SU-DHL-6 (cell line): ENCODE data around the gene HMGCLL1.

Experiments used
- H2AFZ ChIP-seq: fragments of 200-600 bp; sonication (generic); 2 replicates; pipeline ENCODE4 v1.6.1; 2014; ENCODE audit warnings: low read depth, mild to moderate bottlenecking, moderate library complexity, mixed read lengths, antibody characterized with exemption, low read length; ENCODE audit not compliant: severe bottlenecking
- H3F3A ChIP-seq: fragments of 200-600 bp; shearing (Covaris generic); 2 replicates; pipeline ENCODE4 v1.6.0; 2016; ENCODE audit warnings: antibody characterized with exemption, mild to moderate bottlenecking; ENCODE audit not compliant: insufficient read depth
- H3K27ac ChIP-seq: fragments of 200-600 bp; sonication (generic); 2 replicates; pipeline ENCODE4 v1.5.1; 2016; ENCODE audit warnings: low read depth, mild to moderate bottlenecking, low read length, moderate library complexity, mixed read lengths
- H3K27me3 ChIP-seq: fragments of 200-600 bp; sonication (generic), shearing (Covaris generic); 2 replicates; pipeline ENCODE4 v1.6.0; 2014; ENCODE audit warnings: mild to moderate bottlenecking, low read length
- H3K36me3 ChIP-seq: fragments of 200-600 bp; sonication (generic); 2 replicates; pipeline ENCODE4 v1.6.1; 2014; ENCODE audit warnings: mild to moderate bottlenecking, low read length, mixed read lengths
- H3K4me2 ChIP-seq: fragments of 300-600, 200-600 bp; shearing (Covaris generic), sonication (generic); 2 replicates; pipeline ENCODE4 v1.6.0; 2014; ENCODE audit warnings: low read length, low read depth, mild to moderate bottlenecking; ENCODE audit not compliant: poor library complexity, severe bottlenecking
- H3K4me3 ChIP-seq: fragments of 200-600 bp; sonication (generic); 2 replicates; pipeline ENCODE4 v1.5.1; 2014; ENCODE audit warnings: antibody characterized with exemption, low read length, mild to moderate bottlenecking, mixed read lengths; ENCODE audit not compliant: insufficient read depth, poor library complexity, severe bottlenecking
- H3K79me2 ChIP-seq: fragments of 200-600 bp; sonication (generic); 2 replicates; pipeline ENCODE4 v1.6.1; 2014; ENCODE audit warnings: mild to moderate bottlenecking, low read length, moderate library complexity; ENCODE audit not compliant: insufficient read depth
- H3K9ac ChIP-seq: fragments of 200-600 bp; sonication (generic); 2 replicates; pipeline ENCODE4 v1.7.0; 2014; ENCODE audit warnings: mild to moderate bottlenecking, low read length
- H3K9me2 ChIP-seq: fragments of 200-600 bp; sonication (generic); replicated peaks from 2 replicates; pipeline ENCODE4 v1.6.1; 2014; ENCODE audit warnings: low read length; ENCODE audit not compliant: insufficient read depth
- H3K9me3 ChIP-seq: fragments of 200-600 bp; sonication (generic); 2 replicates; pipeline ENCODE4 v1.6.1; 2014; ENCODE audit warnings: low read length, mixed read lengths; ENCODE audit not compliant: insufficient read depth
- H4K20me1 ChIP-seq: fragments of 200-600 bp; sonication (generic); 2 replicates; pipeline ENCODE4 v1.6.1; 2014; ENCODE audit warnings: low read depth, mild to moderate bottlenecking, antibody characterized with exemption, low read length, moderate library complexity, mixed read lengths
- EZH2phosphoT487 ChIP-seq: fragments of 200-600 bp; sonication (generic), shearing (Covaris generic); conservative IDR thresholded peaks from 2 replicates; pipeline ENCODE4 v1.6.1; 2018; ENCODE audit warnings: mild to moderate bottlenecking, antibody characterized with exemption, low read length, moderate library complexity, mixed read lengths
- TF ChIP-seq, protein P1 (sequence below): fragments of 200-600 bp; sonication (generic); IDR thresholded peaks from one replicate; pipeline ENCODE4 v1.5.1; 2017; ENCODE audit warnings: antibody characterized with exemption, mild to moderate bottlenecking, low read length, moderate library complexity; ENCODE audit not compliant: insufficient read depth, poor library complexity, severe bottlenecking

Gene HMGCLL1

DNA sequence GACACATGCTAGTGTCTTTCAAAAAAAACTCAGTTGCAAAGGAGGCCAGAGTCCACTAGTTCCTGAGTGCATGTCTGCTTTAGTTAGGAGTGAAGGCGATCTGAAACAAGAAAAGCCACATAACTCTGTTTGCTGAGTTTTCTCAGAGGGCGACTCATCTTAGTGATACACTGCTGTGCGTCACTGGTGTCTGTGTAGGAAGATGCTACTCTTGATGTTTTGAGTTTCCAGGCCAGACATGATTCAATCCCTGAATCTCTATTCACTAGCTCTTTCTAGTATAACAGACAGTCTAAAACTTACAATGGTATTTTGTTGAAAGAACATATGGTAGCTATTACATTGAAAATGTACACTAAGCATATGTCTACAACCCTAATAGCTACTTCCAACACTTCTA lies 190.8 kb downstream of the HMGCLL1 start:
- Histone ChIP-seq H3K9me2 (no peaks in the 10 kb centered on the region), H3K27me3 (no peaks in the 10 kb centered on the region), H3K4me2 (no peak overlapping the region), H3K79me2 (no peaks in the 10 kb centered on the region), H4K20me1 (no peaks in the 10 kb centered on the region), H3K9me3 (no peaks in the 10 kb centered on the region), H2AFZ (no peak overlapping the region), H3F3A (no peaks in the 10 kb centered on the region), H3K9ac (no peak overlapping the region), H3K36me3 (no peaks in the 10 kb centered on the region), H3K27ac (no peak overlapping the region), H3K4me3 (no peak overlapping the region)
- TF ChIP-seq, protein P1, sequence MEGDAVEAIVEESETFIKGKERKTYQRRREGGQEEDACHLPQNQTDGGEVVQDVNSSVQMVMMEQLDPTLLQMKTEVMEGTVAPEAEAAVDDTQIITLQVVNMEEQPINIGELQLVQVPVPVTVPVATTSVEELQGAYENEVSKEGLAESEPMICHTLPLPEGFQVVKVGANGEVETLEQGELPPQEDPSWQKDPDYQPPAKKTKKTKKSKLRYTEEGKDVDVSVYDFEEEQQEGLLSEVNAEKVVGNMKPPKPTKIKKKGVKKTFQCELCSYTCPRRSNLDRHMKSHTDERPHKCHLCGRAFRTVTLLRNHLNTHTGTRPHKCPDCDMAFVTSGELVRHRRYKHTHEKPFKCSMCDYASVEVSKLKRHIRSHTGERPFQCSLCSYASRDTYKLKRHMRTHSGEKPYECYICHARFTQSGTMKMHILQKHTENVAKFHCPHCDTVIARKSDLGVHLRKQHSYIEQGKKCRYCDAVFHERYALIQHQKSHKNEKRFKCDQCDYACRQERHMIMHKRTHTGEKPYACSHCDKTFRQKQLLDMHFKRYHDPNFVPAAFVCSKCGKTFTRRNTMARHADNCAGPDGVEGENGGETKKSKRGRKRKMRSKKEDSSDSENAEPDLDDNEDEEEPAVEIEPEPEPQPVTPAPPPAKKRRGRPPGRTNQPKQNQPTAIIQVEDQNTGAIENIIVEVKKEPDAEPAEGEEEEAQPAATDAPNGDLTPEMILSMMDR: no peak
- no peak for TF ChIP-seq EZH2phosphoT487
